Left lobe of liver (tissue), 2 donors: ENCODE results near the gene TEKT4. TPM values are rescaled to one million over a fixed set of nuclear protein-coding genes. Genes with fewer than 3 reads are reported as not detected.
"Not testable (repeated sequence)": the region's sequence is repeated elsewhere in the genome, so short reads cannot be mapped to it uniquely, and the experiment has no call there.

ENCODE experiments used
- ATAC-seq: fragments of 200-7000 bp; cut with Tn5 transposase; one replicate; pipeline ENCODE4 v1.9.1; 2020; ENCODE audit warnings: mild to moderate bottlenecking, moderate library complexity
- DNase-seq: peaks from one replicate; pipeline ENCODE4 v3.0.0-alpha.2; 2020; ENCODE audit warnings: low spot score
- total RNA-seq: library from RNA; stranded (reverse); gene quantifications from one replicate; pipeline ENCODE4 v1.2.1, GENCODE V29; 2021
- donor health status: DM: no; HTN: no; CAD: no; lungs with moderate emphysema.
- donor health status: DM: no; HTN: yes; CAD: no.

Gene TEKT4, protein sequence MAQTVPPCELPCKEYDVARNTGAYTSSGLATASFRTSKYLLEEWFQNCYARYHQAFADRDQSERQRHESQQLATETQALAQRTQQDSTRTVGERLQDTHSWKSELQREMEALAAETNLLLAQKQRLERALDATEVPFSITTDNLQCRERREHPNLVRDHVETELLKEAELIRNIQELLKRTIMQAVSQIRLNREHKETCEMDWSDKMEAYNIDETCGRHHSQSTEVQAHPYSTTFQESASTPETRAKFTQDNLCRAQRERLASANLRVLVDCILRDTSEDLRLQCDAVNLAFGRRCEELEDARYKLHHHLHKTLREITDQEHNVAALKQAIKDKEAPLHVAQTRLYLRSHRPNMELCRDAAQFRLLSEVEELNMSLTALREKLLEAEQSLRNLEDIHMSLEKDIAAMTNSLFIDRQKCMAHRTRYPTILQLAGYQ
- 0.28 TPM for total RNA-seq

DNA sequence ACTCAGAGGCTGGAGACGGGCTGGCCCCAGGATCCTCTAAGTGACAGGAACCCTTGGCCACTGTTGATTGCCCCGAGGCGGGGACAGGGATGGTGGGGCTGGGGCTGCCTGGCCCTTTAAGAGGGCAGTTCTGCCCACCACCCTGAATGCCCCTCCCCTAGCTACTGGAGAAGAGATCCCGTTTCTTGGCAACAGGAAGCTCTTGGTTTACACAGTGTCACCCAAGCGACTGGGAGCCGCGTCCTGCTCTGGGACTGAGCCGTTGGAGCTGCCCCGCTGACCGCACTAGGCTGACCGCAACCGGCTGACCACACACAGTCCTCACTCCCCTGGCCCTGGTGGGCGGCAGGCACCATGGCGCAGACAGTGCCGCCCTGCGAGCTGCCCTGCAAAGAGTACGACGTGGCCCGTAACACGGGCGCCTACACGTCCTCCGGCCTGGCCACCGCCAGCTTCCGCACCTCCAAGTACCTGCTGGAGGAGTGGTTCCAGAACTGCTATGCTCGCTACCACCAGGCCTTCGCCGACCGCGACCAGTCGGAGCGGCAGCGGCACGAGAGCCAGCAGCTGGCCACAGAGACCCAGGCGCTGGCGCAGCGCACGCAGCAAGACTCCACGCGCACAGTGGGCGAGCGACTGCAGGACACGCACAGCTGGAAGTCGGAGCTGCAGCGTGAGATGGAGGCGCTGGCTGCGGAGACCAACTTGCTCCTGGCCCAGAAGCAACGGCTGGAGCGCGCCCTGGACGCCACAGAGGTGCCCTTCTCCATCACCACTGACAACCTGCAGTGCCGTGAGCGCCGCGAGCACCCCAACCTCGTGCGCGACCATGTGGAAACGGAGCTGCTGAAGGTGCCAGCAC is at the start of gene TEKT4:
Gene TEKT4 (plus strand): TSS at position 205 of the 862 bp plus-strand sequence. CDS start 150 bp downstream, at position 355.
- ATAC-seq (peak; percentile 35), DNase-seq (peak; percentile 37)

DNA sequence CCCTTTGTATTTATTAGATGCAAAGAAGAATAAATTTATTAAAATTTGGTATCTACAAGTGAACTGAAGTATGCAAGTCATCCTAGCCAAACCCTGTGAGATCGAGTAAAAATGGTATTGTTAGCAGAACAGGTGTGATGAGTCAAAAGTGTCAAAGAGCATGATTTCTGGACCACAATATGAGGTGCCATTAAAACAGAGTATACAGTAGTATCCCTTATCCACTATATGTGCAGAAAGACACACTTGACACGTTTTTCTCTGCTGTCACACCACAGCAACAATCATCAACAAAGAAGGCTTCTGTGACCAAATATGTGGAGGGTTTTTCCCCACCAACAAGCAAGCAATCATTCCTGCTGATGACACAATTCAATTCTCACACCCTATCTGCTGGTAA is 32.0 kb upstream of the TEKT4 start:
- not testable (repeated sequence) for DNase-seq, ATAC-seq

DNA sequence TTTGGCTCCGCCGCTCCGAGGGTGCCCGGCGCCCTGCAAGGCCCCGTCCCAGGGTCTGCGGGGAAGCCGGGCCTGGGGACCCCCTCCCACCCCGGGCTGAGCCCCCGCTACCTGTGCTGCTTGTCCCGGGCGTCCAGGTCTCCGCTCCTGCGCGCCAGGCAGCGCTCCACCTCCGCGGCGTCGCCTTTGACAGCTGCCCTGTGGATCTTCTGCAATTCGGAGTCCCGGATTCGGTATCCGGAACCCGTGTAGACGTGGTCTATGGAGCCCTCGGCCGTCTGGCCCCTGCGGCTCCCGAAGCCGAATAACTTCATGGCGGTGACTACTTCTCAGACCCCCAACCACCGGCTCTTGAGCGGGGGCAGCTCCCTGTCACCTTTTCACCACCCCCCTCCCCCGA is 14.4 kb upstream of the TEKT4 start:
- not testable (repeated sequence) for DNase-seq, ATAC-seq

DNA sequence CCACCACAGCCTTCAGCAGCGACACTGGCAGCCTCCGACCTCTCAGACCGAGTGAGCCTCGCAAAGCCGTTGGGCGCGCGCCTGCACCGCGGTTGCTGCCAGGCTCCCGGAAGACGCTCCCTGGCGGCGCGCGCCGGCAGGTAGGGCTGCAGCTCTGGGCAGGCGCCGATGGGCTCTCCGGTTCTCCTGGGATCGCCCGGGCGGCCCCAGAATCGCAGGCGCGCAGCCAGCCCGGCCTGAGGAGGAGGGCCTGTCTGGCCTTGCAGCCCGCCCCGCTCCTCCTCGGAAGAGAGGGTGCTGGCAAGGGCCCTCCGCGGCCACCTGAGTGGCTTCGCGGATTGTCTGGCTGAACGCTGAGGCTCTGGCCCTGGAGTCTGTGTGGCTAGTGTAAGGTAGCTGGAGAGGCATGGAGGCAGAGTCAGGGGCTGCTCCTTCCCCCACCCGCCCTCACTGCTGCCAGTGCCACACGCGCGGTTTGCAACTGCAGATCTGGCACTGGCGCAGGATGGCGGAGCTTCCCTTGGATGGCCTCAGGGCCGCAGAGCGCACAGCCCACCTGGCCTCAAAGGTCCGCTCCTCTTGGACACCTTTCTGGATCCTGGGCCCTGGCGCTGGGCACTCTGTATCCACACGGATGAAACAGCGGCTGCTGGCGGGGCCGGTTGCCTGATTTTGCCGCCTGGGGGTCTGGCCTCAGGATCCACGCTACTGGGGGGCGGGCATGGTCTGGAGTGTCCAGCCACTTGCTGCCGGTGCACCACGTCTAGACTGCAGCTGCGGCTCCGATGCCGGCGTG is 13.7 kb upstream of the TEKT4 start:
- ATAC-seq, result peak; percentile 45
- DNase-seq, result peak; percentile 47

DNA sequence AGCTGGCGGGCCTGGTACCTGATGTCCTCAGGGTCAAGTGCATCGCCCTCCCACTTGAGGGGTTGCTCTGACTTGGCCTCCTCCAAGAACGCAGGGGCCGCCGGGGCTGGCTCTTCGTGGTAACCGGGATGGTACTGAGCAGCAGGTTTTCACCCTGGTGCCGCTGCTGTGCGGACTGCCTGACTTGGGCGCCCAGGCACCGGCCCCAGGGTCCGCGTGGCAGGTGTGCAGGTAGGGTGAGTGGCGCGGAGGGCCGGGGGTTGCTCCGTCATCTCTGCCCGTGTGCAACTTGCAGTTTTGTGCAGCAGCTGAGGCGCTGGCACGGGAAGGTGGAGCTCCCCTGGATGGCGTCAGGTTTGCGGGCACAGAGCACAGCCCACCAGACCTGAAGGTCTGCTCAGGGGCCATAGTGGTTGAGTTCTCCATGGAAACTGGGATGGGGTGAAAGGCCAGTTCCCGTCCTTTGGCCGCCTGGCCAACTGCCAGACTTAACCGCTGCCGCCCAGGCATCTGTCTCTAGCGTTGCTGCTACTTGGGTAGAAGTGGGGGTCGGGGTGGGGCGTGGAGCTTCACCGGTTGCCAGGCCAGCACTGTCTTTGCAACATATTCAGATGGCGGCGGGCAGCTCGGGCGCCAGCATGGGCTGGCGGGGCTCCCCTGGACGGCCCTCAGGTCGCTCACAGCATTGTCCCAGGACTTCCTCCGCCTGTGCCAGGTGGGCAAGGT is 12.9 kb upstream of the TEKT4 start:
- ATAC-seq, result not testable (repeated sequence)
- peak; percentile 35 for DNase-seq

DNA sequence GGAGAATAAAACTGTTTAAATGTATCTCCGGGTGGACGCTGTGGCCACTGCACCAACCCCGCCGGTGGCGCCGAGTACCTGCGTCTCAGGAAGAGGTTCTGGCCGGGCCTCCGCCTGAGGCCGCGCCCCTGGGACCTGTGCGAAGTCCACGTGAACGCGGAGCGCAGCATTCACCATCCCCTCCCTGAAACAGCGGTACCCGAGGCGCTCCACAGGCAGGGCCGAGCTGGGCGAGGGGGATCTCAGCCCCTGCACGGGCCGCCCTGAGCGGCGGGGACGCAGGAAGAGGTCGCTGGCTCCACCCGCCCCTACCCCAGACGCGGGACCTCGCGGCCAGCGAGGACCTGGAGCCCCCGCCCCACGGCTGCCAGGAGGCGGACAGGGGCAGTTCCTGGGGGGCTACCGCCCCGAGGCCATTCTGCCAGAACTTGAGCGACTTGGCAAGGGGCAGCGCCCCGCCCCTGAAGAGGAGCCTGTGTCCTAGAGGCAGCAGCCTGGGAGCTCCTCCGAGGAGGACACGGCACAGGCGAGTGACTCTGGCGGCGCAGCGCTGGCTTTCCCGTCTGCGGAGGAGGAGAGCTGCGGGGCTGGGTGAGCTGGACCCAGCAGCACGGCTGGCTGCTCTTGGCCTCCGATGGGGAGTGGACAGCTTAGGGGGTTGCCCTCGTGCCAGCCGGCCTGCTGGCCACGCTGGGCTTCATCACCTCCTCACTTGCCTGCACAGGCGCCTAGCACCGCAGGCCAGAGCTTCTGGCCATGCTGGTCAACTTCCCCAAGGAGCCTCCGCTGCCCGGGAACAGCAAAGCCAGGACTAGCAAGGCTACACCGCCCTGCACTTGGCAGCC is 9.7 kb upstream of the TEKT4 start:
- peak; percentile 33 for DNase-seq
- ATAC-seq, result no peak

DNA sequence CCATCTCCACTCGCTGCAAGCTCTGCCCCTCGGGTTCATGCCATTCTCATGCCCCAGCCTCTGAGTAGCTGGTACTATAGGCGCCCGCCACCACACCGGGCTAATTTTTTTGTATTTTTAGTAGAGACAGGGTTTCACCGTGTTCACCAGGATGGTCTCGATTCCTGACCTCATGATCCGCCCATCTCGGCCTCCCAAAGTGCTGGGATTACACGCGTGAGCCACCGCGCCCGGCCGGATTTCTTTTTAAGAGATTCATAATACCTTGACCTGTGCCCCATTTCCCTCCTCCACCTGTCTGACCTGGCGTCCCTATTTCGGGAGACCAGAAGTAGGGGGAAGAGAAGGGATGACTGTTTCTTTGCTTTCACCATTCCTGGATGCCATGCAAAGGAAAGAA is 8.3 kb upstream of the TEKT4 start:
- not testable (repeated sequence) for DNase-seq, ATAC-seq

DNA sequence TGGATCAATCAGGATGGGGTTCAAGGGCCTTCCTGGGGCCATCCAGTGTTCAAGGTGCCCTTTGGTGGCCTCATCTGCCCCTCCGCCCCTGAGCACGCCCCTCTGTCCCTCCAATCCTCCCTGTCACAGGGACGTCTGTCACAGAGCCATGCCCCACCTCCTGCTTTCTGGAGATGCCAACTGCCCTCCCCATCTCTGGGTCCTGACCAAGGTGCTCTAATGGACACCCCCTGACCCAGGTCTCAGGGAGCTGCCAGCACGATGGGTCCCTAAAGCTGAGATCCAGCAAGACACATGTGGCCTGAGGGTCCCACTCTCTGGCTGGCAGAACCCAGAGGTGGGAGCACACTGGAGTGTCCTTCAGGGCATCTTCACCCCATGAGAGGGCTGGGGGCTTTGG is 2.1 kb upstream of the TEKT4 start:
- DNase-seq (peak; percentile 36), ATAC-seq (no peak)

DNA sequence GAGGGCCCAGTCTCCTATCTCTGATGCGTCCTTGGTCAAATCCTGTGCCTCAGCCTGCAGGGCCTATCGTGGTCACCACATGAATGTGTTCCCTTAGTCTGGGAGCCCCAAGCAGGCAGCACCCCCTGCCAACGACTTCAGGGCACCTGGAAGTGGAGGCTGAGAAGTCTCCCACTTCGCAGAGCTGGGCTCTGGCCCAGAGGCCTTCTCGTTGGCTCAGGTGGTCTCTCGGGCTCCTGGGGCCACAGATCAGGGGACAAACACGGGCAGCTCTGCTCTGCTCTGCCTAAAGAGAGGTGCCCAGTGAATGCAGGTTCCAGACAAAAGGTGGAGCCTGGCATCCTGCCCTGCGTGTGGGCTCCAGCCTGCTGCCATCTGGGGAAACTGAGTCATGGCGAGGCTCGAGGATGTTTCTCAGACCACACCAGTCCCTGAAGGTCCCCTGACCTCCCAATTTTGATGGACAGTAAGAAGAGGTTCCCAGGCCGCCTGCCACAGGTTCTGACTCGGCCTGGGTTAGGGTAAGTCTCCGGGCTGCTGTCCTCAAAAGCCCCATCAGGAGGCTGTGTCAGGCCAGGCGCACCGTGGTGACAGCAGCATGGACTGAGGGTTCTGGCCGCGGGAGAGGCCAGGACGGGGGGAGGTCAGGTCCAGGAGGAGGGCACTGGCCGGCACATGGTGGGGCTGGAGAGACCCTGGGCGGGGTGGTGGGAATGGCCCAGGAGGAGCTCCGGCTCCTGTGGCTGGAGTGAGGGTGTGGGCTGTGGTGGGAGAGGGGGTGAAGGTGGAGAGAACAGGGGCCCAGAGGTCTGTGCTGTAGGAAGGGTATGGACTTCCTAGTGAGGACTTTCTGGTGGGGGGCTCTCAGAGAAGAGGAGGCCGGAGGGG is 1.4 kb upstream of the TEKT4 start:
- no peak for DNase-seq
- no peak for ATAC-seq

DNA sequence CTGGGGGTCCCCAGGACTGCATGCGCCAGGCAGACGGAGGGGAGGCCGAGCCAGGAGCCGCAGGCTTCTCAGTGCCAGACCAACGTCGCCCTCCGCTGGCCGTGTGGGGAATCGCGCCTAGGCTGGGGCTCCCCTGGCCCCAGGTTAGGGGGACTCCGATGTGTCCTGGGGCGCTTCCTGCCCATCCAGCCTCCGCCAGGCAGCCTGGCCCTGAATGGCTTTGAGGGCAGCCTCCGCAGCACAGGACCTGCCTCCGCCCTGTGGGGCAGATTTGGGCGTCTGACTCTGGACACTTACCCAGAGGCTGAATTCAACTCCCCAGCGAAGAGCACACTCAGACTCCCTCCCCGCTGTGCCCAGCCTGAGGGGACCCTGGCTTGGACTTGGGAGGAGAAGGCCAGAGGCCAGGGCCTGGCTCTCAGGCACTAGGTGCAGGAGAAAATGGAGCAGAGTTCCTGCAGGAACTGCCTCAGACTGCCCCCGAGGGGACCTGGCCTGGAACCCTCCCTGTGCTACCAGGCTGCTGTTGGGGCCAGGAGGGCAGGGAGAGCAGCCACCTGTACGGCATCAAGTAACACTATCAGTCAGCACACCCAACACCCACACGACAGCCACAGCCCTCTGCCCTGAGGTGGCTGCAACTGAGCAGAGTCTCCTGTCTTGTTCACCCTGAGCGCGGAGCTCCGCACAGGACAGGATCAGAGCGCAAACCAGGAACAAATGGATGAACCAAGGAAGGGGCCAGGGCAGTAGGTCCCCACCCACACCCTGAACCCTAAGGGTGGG is 597 bp upstream of the TEKT4 start:
- DNase-seq, result peak; percentile 43
- no peak for ATAC-seq

DNA sequence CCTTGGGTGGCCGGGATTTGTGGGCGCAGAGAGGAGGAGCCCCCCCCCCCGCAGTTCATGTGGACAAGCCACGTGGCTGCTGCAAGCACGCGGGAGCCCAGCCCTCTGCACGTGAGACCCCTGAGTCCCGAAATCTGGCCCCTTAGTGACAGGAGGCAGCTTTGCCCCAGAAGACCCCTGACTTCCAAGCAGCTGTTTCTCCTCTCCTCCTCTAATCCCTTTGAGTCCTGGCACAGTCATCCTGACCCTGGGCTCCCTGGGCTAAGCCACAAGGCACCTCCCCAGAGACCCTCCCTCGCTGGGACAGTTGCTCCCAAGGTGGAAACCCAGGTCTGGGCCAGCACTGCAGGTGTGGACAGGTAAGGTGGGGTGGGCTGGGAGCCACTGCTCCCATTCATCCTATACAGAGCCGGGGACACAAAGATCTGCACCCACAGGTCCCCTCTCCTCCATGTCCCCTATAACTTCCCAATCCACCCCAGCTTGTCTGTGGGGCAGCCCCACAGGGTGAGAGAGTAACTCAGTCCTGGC is 923 bp downstream of the TEKT4 start:
- ATAC-seq (no peak), DNase-seq (no peak)

DNA sequence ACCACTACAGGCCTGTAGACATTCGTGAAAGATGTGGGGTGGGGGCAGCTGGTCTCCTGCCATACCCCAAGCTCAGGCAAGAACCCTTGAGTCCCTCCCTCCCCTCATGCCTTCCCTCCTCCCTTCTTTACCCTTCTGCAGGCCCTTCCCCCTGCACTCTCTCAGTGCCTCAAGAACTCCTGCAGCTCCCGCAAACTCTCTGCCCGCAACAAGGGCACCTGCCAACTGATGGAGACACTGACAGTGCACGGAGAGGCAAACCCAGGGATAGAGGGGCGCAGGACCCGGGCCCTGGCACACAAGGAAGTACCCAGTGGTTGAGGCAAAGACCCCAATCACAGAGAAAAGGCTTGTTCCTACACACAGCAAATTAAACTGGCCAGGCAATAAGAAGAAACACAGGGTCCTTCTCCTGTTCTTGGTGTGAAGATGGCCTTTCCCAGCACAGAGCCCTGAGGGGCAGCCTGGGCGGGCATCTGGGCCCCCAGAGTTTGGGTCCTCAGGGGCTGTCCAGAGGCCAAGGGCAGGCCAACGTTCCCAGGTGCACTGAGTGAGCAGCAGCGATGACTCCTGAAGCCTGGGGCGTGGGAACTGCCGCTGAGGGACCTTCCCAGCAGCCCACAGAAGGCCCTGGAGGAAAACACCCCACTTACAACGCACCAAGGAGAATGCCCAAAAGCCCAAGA is 1.6 kb downstream of the TEKT4 start:
- no peak for DNase-seq
- no peak for ATAC-seq

DNA sequence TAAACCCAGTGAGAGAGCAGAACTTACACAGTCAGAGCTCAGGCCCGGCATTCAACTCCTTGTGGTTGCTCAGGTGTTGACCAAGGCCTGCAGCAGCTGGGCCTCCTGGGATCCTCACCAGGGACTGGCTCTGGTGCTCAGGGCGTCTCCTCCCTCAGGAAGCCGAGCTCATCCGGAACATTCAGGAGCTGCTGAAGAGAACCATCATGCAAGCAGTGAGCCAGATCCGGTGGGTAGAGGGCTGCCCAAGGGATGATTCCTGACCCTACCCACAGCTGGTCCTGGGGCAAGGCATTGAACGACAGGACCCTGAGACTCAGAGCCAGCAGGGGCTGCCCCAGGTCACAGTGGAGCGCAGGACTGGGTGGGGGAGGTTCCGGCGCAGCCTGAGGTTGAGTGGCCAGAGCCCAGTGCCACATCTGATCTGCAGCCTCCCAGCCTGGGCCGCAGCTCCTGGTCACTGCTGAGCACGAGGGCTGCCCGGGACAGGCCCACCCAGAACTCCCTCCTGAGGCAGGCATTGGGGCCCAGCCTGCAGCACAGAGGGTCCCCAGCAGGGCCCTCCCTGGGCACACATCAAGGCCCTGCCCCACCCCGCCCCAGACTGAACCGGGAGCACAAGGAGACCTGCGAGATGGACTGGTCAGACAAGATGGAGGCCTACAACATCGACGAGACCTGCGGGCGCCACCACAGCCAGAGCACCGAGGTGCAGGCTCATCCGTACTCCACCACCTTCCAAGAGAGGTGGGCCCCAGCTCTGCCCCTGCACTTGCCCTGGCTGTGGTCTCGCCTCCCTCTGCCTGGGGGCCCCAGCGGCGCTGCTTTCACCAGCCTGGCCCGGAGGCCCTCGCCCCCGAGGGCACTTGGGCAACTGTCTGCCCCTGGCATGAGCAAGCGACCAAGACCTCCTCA is 2.4 kb downstream of the TEKT4 start:
- ATAC-seq (no peak), DNase-seq (no peak)

DNA sequence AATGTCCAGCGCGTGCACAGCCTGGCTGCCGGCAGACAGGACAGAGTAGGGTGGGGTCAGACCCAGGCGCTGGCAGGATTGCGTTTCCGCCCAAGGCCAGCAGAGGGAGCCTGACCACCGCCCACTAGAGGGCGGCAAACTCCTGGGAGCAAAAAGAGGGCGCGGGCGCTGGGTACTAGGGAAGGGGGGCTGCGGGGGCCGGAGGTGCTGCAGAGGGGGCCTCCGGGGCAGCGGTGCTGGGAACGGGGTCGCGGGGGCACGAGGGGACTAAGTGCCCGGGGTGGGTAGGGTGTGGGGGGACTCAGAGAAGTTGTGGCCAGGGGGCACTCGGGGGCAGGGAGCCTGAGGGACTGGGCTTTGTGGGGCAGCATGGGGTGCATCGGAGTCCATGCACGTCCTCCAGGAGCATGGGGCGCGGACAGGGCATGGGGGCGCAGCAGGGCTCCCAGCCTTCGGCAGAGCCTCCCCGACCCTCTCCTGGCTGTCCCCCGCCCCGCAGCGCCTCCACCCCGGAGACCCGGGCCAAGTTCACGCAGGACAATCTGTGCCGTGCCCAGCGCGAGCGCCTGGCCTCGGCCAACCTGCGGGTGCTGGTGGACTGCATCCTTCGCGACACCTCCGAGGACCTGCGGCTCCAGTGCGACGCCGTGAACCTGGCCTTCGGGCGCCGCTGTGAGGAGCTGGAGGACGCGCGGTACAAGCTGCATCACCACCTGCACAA is 3.2 kb downstream of the TEKT4 start:
- ATAC-seq (peak; percentile 97), DNase-seq (peak; percentile 56)
